HepG2 (cell line): ENCODE measurements around the gene ATG4B. TPM values are rescaled to one million over a fixed set of nuclear protein-coding genes. Genes with fewer than 3 reads are reported as not detected.

ENCODE experiments used
- ATAC-seq: fragments of 200-7000 bp; cut with Tn5 transposase; 3 replicates; pipeline ENCODE4 v1.9.1; 2020; ENCODE audit warnings: mild to moderate bottlenecking, moderate library complexity
- BruUV-seq: library from RNA; stranded (reverse); fragments of 400-500 nt; replicated peaks from 2 replicates; lab custom pipeline; 2021; lab: Mats Ljungman, UMichigan
- CTCF ChIA-PET: fragments of 300-600 bp; formaldehyde crosslinking; extraction: SDS; loops from one replicate; lab custom pipeline; 2021; ENCODE audit warnings: low total read pairs, inconsistent platforms, low intra/inter-chr PET ratio; lab: Yijun Ruan, JAX
- POLR2A ChIA-PET: fragments of 350-600 bp; sonication (Branson Sonifier 250); formaldehyde crosslinking; loops from one replicate; lab custom pipeline; 2020; ENCODE audit warnings: antibody characterized with exemption, inconsistent platforms; lab: Yijun Ruan, JAX
- DNase-seq: peaks from one replicate; pipeline ENCODE4 v3.0.0-alpha.2; 2015; ENCODE audit warnings: low spot score
- FAIRE-seq: peaks from 3 replicates; lab custom pipeline; 2011; peaks lifted over from hg19 to GRCh38; lab: Jason Lieb, UNC
- H2AFZ ChIP-seq: one replicate; pipeline ENCODE4 v1.6.1; 2011; ENCODE audit warnings: low read length, inconsistent platforms
- H3K27ac ChIP-seq: fragments of 300-600 bp; 3 replicates; pipeline ENCODE4 v1.8.0; 2011; ENCODE audit warnings: mixed run types, mild to moderate bottlenecking, mixed read lengths, low read length, inconsistent platforms; ENCODE audit not compliant: insufficient read depth; ENCODE audit errors: extremely low read length
- H3K27me3 ChIP-seq, 2 experiments: fragments of 200-600 bp in 1 of 2; 2 replicates in 1 of 2; 3 replicates in 1 of 2; pipeline versions ENCODE4 v1.6.0 to v1.8.0; 2011; ENCODE audit warnings: low read length in 2 of 2, mild to moderate bottlenecking in 2 of 2, moderate library complexity in 2 of 2, inconsistent platforms in 1 of 2; ENCODE audit not compliant: insufficient read depth in 2 of 2, control insufficient read depth in 1 of 2
- H3K36me3 ChIP-seq, 2 experiments: fragments of 200-600 bp in 1 of 2; replicated peaks in 1 of 2; 2 replicates in 1 of 2; 3 replicates in 1 of 2; pipeline versions ENCODE4 v1.5.1 to v1.8.0; 2011; ENCODE audit warnings: low read length in 2 of 2, inconsistent platforms in 1 of 2; ENCODE audit not compliant: insufficient read depth in 2 of 2, control insufficient read depth in 1 of 2
- H3K4me1 ChIP-seq: 2 replicates; pipeline ENCODE4 v1.5.1; 2012; ENCODE audit warnings: low read length, inconsistent platforms; ENCODE audit not compliant: insufficient read depth
- H3K4me2 ChIP-seq: 2 replicates; pipeline ENCODE4 v1.6.0; 2011; ENCODE audit warnings: low read depth, low read length, inconsistent platforms
- H3K4me3 ChIP-seq, 3 experiments: fragments of 200-600 bp in 1 of 3; sonication (generic), shearing (Covaris generic) in 1 of 3; replicated peaks in 1 of 3; 2 replicates each; pipeline ENCODE4 v1.5.1; 2011 to 2016; ENCODE audit warnings: low read length in 3 of 3, inconsistent platforms in 2 of 3, low read depth in 2 of 3, mild to moderate bottlenecking in 2 of 3, control low read depth in 1 of 3, mixed read lengths in 1 of 3; ENCODE audit not compliant: insufficient read depth in 1 of 3
- H3K79me2 ChIP-seq: one replicate; pipeline ENCODE4 v1.6.1; 2011; ENCODE audit warnings: low read length, inconsistent platforms; ENCODE audit not compliant: insufficient read depth
- H3K9ac ChIP-seq: 2 replicates; pipeline ENCODE4 v1.6.0; 2011; ENCODE audit warnings: mild to moderate bottlenecking, low read depth, low read length, inconsistent platforms; ENCODE audit not compliant: insufficient read depth
- H3K9me3 ChIP-seq: 2 replicates; pipeline ENCODE4 v1.5.1; 2012; ENCODE audit warnings: mild to moderate bottlenecking, low read length
- H4K20me1 ChIP-seq: 2 replicates; pipeline ENCODE4 v1.6.0; 2011; ENCODE audit warnings: inconsistent platforms, mild to moderate bottlenecking, low read length, moderate library complexity; ENCODE audit not compliant: insufficient read depth
- CHD2 ChIP-seq: IDR thresholded peaks from 2 replicates; pipeline ENCODE4 v1.6.1; 2011; ENCODE audit warnings: low read depth, low read length, improper control_type of control experiment
- IRF1 ChIP-seq: sonication (generic); formaldehyde crosslinking; IDR thresholded peaks from 2 replicates; pipeline ENCODE4 v1.4.0; 2020; ENCODE audit warnings: low read depth, mild to moderate bottlenecking, missing genetic modification reagents
- MIXL1 ChIP-seq: IDR thresholded peaks from 2 replicates; pipeline ENCODE4 v1.6.1; 2016
- ZBTB33 ChIP-seq: sonication (generic); formaldehyde crosslinking; IDR thresholded peaks from 2 replicates; pipeline ENCODE4 v1.4.0; 2020; ENCODE audit warnings: missing genetic modification reagents
- ZBTB38 ChIP-seq: sonication (generic); formaldehyde crosslinking; IDR thresholded peaks from 2 replicates; pipeline ENCODE4 v1.5.1; 2020; ENCODE audit warnings: mild to moderate bottlenecking, missing genetic modification reagents
- ZNF790 ChIP-seq: sonication (generic); formaldehyde crosslinking; IDR thresholded peaks from 2 replicates; pipeline ENCODE4 v1.8.0; 2022; ENCODE audit warnings: missing genetic modification reagents, mild to moderate bottlenecking, borderline replicate concordance
- WGBS: methylation state at CpG from one replicate; pipeline ENCODE4 v1.1.6; 2017; ENCODE audit warnings: low lambda C conversion rate; 5-methylcytosine and 5-hydroxymethylcytosine counted together
- in situ Hi-C: cut with HindIII; loops from 2 replicates; pipeline ENCODE4 v1.10.0; 2017; ENCODE audit warnings: low pct_unique_long_range_greater_than_20kb; ENCODE audit not compliant: extremely low pct_ligation_motif_present
- intact Hi-C: fragments of 100-400 bp; cut with micrococcal nuclease; formaldehyde crosslinking; loops from one replicate; pipeline ENCODE4 v1.10.0; 2022; ENCODE audit not compliant: unreplicated experiment
- polyA plus RNA-seq, 8 experiments: library from polyadenylated mRNA; depleted of rRNA in 3 of 8; stranded (reverse) in 7 of 8; unstranded in 1 of 8; fragments of >200 nt; fragmentation: Illumina TruSeq in 4 of 8; extraction: Trizol in 4 of 8; gene quantifications; 2 replicates each; pipeline versions ENCODE4 v1.2.1 to v1.2.3, GENCODE V29; 2011 to 2016; ENCODE audit warnings: low read depth in 4 of 8, missing spikeins in 1 of 8, mixed read lengths in 1 of 8; ENCODE audit not compliant: insufficient read depth in 1 of 8
- total RNA-seq, 5 experiments: library from RNA; depleted of rRNA; stranded (reverse); fragments of >200 nt; fragmentation: Illumina TruSeq; extraction: Trizol; gene quantifications; 2 replicates each; pipeline ENCODE4 v1.2.3, GENCODE V29; 2016; ENCODE audit warnings: low read depth in 1 of 5

ATG4B gene
- total and polyA plus RNA-seq, 2 of the 13 experiments (the other 11 are each of a cell fraction or from before 2014, with no cell fraction given): 95.5 to 239 TPM

- peaks cover 81% of the 10 kb centered on the region for H3K79me2 ChIP-seq
- ChIA-PET CTCF (no interaction called here), POLR2A (interaction anchor here (1.0 to 2.5 kb wide), 3 partner anchors 19 to 46 kb away, joined by 5 to 7 read pairs (median 6); partner anchors contain the start of gene DTYMK)
- no peak for ATAC-seq
- no peak overlapping the region for H2AFZ ChIP-seq
- no peaks in the 10 kb centered on the region for H3K9me3 ChIP-seq
- H3K4me2 ChIP-seq: peak overlapping the region; percentile 86
- peaks cover 3 to 14% of the 10 kb centered on the region in 2 experiments; a peak in 2 of 5 replicates for H3K36me3 ChIP-seq
- H3K4me1 ChIP-seq: peaks cover 69% of the 10 kb centered on the region
- intact Hi-C loops: no loop called here
- H3K9ac ChIP-seq: 0 out of 2 replicates have a peak overlapping the region, but pooled peaks have one; percentile 10
- peak overlapping the region in 1 of 3 experiments; percentile 27; a peak in 1 of 6 replicates for H3K4me3 ChIP-seq
- no TSS peak for BruUV-seq
- peak overlapping the region; percentile 9 for H3K27ac ChIP-seq
- WGBS: 87% methylated on average over 8 of the region's 8 CpGs
- TF ChIP-seq IRF1 (CRISPR knock-in tag): no peak
- TF ChIP-seq CHD2: no peak
- TF ChIP-seq MIXL1 (CRISPR knock-in tag): no peak
- TF ChIP-seq ZBTB33 (CRISPR knock-in tag): peak; percentile 45; the same call in 1 of the 2 replicates
- TF ChIP-seq ZNF790 (CRISPR knock-in tag): 0 out of 2 replicates have a peak, but pooled peaks have one; percentile 36
- peak; percentile 61; the same call in 1 of the 2 replicates for TF ChIP-seq ZBTB38
- peaks cover 41% of the 10 kb centered on the region for H4K20me1 ChIP-seq
- no peak for DNase-seq
- no peaks in the 10 kb centered on the region; a peak in 1 of 5 replicates for H3K27me3 ChIP-seq
- FAIRE-seq: no peak
- in situ Hi-C loops: loop anchor here (25.0 kb wide), 1 partner anchor 778 kb away; the partner anchor contains the start of gene AGXT
Measured at GRCh38 chr2:241640165-241640795, 2.8 kb downstream of the ATG4B start.
